GM21723 (cell line): ENCODE results near the gene CDSN.
"Not testable (repeated sequence)": the region's sequence is repeated elsewhere in the genome, so short reads cannot be mapped to it uniquely, and the experiment has no call there.

Source experiments
- ATAC-seq: cut with Tn5 transposase; IDR thresholded peaks from one replicate; pipeline ENCODE4 v1.9.1; 2021; ENCODE audit warnings: mild to moderate bottlenecking, moderate library complexity; ENCODE audit not compliant: unreplicated experiment

CDSN gene, protein sequence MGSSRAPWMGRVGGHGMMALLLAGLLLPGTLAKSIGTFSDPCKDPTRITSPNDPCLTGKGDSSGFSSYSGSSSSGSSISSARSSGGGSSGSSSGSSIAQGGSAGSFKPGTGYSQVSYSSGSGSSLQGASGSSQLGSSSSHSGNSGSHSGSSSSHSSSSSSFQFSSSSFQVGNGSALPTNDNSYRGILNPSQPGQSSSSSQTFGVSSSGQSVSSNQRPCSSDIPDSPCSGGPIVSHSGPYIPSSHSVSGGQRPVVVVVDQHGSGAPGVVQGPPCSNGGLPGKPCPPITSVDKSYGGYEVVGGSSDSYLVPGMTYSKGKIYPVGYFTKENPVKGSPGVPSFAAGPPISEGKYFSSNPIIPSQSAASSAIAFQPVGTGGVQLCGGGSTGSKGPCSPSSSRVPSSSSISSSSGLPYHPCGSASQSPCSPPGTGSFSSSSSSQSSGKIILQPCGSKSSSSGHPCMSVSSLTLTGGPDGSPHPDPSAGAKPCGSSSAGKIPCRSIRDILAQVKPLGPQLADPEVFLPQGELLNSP

DNA sequence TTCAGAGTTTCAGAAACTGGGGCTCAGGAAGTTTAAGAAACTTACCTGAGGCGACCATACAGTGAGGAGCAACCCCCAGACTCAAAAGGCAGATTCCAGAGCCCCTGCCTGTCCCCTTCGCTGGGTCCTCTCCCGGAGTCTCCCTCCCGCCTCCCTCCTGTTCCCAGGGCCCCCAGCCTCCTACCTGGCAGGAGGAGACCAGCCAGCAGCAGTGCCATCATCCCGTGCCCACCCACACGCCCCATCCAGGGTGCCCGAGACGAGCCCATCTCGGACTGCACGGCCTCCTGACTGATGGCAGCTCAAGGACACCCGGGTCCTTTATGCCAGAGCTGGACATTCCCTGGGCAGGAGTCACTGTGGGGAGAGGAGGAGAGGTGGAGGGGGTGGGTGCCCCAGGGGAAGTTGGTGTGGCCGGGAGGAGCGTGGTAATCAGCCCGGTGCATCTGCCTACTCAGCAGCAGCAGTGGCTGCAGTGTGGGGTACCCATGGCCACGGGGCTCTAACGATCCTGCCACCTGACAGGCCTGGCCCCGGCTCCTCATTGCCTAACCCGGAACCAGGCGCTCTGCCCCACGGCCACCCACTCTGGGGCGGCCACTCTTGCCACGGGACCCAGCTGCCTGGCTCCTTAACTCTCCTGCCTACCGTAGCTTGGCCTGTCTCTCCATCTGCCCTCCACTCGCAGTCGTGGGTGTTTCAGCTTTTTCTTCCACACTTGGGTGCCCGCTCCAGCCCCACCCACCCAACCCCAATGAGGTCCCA, at the start of gene CDSN:
TSS of gene CDSN (minus strand) at position 296 of the 765 bp plus-strand sequence. CDS start at position 269, 27 bp downstream.
- ATAC-seq, result no peak

DNA sequence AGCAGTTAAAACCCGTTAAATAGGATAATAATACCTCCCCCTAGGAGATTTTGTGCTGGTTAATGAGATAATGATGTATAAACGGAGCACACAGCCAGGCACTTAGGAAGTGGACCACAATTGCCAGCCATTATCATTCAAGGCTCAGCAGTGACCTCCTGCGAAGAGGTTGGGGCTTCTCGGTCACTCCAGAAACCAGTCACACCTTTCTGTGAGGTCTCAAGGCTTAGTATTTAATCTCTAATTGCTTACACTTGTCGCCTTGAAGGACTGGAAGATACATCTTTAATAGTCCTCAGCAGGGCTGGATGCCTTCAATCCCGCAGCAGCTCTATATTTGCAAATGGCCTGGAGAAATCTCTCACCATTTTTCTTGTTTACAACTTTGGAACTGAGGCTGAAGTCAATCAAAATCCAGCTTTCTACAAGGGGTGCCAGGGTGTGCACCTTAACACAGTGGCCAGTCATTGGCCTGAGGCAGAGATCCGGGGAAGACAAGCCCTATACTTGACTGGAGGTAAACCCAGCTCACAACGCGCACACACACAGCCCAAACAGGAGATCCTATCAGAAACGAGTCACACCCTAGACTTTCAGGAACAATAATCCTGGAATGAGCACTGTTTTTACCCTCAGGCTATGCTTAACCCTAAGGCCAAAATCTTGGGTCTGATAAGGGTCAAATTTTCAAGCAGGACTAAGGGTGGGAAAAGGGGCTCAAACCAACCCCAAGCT, 49.0 kb upstream of the CDSN start:
- ATAC-seq, result no peak

DNA sequence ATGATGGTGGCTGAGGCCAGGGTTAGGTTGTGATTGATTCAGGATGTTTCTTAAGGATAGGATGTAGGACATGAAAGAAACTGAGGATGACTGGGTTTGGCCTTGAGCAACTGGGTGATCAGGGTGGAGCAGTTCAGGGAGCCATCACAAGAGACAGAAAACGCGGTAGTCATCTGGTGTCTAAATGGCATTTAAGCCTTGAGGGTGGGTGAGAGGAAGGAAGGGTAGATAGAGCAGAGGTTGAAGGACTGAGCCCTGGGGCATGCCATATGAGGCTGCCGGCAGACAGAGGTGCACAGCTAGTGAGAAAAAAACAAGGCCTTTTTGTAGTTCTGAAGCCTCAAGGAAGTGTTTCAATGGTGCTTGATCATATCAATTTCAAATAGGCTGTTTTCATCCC, 48.4 kb upstream of the CDSN start:
- no peak for ATAC-seq

DNA sequence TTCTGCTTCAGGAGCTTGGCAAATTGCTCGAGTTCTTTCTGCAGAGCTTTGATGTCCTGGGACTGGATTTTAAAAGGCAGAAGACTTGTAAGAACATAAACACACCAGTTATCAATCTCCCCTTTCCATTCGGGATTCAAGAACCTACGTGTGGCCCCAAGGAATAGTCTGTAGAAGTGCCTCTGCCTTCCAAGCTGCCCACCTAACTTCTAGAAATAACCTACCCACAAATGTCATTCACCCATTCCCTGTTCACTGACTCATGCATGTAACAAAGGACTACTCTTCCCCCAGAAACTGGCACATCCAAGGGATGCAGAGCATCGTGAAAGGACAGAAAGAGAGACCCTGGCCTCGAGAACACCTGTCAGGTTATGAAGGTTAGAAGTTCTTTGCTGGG, 45.7 kb upstream of the CDSN start:
- no peak for ATAC-seq

DNA sequence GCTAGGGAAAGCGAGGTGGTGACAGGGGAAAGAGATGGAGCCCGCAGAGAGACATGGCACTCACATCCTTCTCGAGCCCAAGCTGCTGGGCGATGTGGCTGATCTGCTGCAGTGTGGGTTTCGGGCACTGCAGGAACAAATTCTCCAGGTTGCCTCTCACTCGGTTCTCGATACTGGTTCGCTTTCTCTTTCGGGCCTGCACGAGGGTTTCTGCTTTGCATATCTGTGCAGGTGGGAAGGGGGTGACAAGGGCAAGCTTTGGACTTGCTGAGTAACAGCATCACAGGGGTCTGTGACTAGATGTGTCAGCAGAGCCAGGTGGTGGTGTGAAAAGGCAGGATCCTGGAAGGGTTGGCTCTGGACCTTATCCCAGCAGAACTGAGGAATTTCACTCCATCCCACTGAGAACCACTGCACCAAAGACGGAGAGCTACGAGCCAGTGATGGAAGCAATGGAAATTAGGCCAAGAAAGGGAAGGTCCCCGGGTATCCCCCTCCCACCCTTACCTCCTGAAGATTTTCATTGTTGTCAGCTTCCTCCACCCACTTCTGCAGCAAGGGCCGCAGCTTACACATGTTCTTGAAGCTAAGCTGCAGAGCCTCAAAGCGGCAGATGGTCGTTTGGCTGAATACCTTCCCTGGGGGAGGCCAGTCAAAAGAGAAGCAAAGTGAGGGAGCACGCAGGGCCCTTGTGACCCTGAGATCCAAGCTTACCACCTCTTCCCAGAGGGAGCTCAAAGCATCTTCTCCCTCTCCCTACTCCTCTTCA, 45.0 kb upstream of the CDSN start:
- peak; percentile 74 for ATAC-seq

DNA sequence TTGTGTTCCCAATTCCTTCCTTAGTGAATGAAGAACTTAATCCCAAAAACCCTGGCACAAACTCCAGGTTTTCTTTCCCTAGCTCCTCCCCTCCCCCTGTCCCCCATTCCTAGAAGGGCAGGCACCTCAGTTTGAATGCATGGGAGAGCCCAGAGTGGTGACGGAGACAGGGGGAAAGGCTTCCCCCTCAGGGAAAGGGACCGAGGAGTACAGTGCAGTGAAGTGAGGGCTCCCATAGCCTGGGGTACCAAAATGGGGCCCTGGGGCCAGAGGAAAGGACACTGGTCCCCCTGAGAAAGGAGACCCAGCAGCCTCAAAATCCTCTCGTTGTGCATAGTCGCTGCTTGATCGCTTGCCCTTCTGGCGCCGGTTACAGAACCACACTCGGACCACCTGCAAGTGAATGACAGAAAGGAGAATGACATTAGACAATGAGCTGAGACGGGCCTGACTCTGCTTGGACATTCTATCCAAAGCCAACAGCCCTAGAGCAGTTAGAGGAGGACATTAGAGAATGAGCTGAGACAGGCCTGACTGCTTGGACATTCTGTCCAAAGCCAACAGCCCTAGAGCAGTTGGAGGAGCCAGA, 44.3 kb upstream of the CDSN start:
- ATAC-seq, result not testable (repeated sequence)

DNA sequence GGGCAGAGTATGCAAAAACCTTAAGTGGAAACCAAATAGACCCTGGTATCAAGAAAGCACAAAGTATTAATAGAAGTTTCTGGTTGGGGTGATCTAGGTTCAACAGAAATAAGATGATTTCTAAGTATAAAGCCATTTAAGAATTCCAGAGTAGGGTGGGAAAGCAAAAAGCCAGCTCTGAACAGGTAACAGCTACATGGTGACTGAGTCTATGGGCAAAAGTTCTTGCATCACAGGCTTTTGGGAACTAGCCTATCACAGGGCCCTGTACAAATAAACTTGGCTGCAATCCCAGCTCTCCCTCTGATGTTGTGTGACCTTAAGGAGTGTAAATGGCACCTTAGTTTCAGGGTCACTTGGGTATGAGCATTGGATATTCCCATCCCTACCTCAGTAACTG, 43.7 kb upstream of the CDSN start:
- no peak for ATAC-seq

DNA sequence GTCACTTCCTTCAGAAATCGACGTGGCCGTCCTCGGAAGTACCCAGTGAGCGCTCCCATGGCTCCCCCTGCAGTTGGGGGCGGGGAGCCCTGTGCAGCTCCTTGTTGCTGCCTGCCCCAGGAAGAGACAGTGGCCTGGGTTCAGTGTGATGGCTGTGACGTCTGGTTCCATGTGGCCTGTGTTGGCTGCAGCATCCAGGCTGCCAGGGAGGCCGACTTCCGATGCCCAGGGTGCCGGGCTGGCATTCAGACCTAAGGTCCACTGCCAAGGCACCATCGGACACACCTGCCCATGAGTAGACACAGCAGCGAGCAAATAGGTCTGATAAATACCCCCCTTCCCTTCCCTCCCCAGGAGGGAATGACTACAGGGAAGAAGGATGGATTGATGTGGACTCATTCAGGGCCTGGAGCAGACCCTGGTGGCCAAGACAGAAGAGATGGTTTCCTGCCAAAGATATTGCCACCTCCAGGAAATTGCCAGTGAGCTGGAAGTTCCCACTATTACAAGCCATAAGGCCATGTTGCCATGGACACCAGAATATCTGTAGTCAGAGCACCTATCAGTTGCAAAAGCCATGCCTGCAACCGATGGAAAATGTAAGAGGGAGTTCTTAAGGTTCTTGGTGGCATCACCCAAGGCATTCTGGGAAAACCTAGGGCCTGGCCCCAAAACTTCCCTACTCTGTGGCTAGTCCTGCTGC, 42.4 kb upstream of the CDSN start:
- ATAC-seq, result no peak

DNA sequence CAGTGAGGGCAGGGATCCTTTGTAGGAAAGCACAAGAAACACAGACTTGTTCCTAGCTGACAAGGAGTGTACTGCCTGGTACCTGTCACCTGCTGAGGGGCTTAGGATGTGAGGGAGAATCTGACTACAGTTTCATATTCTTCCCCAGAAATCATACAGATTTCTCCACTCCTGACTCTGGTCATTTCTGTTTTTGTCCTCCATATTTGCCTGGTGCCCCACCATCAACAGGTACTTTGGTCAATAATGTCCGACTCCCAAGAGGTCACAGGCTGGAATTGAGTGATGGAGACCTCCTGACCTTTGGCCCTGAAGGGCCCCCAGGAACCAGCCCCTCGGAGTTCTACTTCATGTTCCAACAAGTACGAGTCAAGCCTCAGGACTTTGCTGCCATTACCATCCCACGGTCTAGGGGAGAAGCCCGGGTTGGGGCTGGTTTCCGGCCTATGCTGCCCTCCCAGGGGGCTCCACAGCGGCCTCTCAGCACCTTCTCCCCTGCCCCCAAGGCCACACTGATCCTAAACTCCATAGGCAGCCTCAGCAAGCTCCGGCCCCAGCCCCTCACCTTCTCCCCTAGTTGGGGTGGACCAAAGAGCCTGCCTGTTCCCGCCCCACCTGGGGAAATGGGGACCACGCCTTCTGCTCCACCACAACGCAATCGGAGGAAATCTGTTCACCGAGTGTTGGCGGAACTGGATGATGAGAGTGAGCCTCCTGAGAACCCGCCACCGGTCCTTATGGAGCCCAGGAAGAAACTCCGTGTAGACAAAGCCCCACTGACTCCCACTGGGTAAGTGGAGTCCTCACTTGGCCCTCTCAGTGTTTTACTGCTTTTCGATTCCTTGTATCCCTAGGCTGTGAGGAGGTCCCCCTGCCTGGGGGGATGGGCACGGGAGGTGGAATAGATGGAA, 41.2 kb upstream of the CDSN start:
- ATAC-seq, result no peak

DNA sequence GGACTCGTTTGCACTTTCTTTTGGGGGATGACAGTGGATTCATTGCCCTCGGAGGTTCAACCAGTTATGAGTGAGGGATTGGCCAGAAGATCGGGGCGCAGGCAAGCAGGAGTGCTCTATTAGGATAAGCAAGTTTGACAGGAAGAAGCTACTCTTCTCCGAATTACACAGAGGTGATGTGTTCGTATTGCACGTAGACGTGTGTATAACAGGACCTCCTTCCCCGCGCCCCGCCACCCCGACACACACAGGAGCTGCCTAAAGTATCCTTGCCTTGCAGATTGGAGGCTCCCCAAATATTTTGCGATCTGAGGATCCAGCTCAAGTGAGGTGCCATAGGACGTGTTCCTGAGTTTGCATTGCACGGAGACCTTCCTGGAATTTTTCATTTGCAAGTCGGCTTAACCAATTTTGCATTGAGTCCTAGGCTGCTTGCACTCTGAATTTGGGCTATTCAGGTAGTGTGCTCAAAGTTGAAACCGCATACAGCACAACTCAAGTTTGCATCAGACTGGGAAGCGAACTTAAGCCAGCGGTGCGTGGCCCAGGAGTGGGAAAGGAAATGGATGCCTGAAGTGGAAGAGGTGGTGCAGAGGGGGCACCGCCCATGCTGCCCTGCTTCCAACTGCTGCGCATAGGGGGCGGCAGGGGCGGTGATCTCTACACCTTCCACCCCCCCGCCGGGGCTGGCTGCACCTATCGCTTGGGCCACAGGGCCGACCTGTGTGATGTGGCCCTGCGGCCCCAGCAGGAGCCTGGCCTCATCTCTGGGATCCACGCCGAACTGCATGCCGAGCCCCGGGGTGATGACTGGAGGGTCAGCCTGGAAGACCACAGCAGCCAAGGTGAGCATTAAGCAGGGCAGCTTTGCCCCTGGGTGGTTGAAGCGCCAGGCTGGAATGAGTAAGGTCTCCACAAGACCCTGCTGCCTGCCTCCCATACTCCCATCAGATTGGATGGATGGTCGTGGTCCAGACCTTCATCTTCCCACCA, 38.9 kb upstream of the CDSN start:
- no peak for ATAC-seq

DNA sequence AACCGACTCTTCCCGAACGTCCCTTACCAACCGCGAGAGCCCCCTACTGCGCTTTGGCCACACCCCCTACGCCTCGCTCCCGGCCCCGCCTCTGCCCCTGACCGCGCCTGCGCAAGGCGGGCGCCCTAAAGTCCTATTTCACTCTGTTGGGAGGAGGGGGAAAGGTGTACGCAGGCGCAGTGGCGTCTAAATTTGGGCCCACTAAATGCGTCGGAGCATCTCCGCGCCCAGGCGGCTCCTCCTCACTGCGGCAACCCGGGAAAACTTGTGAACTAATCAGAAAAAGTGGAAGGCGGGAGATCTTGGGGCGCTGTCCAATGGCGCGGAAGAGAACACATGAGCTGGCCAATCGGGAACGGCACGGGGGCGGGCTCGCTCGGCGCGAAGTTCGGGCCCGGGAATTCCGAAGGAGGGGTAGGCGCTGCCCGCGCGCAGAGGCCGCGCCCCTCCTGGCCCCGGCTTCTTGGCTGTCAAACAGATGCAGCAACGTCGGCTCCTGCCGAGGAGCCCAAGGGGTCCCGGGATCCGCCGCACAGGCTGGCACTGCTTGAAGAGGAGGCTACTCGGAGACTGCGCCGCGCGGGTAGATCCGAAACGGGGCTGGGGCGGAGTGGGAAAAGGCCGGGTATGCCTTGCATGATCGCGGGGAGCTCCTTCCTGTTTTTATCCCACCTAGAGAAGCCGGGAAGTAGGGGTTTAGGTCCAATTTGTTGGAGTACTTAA, 38.1 kb upstream of the CDSN start, which contains the start of gene TCF19:
TSS of gene TCF19 (plus strand) at position 450 of the 723 bp plus-strand sequence. CDS start 881 bp downstream, outside the sequence.
- peak; percentile 79 for ATAC-seq

DNA sequence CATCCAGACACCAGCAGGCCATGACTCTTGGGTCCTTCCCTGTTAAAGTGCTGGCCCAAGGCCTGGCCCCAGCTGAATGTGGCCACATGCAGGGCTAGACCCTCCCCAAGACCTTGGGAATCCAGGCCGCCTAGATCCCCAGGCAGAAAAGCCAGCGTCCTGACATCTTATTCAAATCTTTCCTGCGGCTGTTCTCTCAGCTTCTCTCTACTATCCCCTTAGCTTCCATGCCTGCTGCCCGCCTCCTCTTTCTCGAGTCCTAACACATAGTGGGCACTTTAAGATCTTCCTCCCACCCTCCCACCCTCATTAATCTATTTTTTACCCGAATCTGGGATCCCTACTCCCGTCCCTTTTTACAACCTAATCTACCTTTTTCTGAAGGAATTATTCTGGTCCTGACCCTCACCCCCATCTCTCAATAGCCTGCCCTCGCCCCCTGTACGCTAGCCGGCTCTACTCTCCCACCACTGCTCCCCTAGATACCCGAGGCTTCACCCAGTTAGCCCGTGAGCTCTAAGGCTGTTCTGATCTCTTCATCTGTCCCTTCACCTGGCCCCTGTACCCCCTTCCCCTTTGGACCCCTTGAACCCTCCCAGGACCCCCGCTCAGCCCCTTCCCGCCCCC, 37.4 kb upstream of the CDSN start, which contains the start of gene CCHCR1:
TSS of gene CCHCR1 (minus strand) at position 290 of the 627 bp plus-strand sequence. CDS start at position 88, 202 bp downstream.
- ATAC-seq, result no peak

DNA sequence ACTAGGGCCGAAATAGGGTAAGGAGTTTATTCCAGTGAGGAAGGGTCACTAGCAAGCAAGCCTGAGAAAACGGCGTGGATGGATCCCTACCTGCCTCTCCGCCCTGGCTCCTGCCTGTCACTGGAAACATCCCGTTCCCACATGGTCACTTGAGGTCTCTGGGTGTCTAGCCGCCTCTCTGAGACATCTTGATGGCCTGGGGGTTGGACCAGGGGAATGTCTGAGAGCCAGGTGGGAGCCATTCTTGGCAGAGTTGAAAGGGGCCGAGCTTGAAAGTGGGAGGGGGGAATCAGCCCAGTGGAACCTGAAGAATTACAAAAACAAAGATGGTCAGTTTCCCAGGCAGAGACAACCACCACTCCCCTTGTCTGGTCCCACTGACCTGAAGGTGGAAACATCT, 36.4 kb upstream of the CDSN start:
- ATAC-seq, result no peak

DNA sequence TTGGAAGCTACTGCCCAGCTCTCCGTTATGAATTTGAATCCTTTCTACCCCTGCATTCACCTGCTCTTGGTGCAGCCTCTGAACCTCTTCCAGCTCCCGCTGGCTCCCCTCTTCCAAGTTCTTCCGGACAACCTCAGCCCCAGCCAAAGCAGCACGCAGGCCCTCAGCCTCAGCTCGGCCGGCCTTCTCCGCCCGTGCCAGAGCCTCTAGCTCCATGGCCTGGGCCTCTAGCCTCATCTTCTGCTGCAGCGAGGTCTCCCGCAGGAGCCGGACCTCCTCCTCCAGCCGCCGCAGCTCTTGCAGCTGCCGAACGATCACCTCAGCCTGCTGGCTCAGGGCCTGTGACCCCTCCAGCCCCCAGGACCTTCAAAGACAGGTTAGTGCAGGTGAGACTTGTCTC, 34.2 kb upstream of the CDSN start:
- no peak for ATAC-seq

DNA sequence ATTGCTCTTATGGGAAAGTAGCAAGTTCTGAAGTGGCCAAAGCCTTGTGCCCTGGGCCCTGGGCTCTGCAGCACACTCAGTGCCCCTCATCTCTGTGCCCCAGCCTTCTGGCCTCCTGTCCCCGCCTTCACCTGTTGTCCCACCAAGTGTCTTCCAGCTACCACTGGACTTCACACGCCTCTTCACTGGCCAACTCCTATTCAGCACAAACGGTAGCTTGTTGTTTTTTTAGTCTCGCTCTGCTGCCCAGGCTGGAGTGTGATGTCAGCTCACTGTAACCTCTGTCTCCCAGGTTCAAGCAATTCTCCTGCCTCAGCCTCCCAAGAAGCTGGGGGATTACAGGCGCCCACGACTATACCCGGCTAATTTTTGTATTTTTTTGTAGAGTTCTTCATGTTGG, 32.5 kb upstream of the CDSN start:
- no peak for ATAC-seq
